Testis (tissue), 3 donors: ENCODE measurements around the gene IFNAR2. TPM values are rescaled to one million over a fixed set of nuclear protein-coding genes. Genes with fewer than 3 reads are reported as not detected.

ENCODE experiments used
- DNase-seq: peaks from one replicate; pipeline ENCODE4 v3.0.0-alpha.2; 2019
- H3K27ac ChIP-seq, 2 donors: fragments of 200-600 bp; sonication (generic); one replicate each; pipeline ENCODE4 v1.5.1; 2019
- H3K27me3 ChIP-seq: fragments of 200-600 bp; sonication (generic); one replicate; pipeline ENCODE4 v1.5.1; 2019
- H3K36me3 ChIP-seq: fragments of 200-600 bp; sonication (generic); one replicate; pipeline ENCODE4 v1.5.1; 2017; ENCODE audit warnings: low read depth; ENCODE audit errors: missing control alignments
- H3K4me1 ChIP-seq: fragments of 200-600 bp; sonication (generic); one replicate; pipeline ENCODE4 v1.5.1; 2019
- H3K4me3 ChIP-seq, 2 donors: fragments of 200-600 bp; sonication (generic); one replicate each; pipeline ENCODE4 v1.5.1; 2017 to 2019
- H3K9me3 ChIP-seq: fragments of 200-600 bp; sonication (generic); one replicate; pipeline ENCODE4 v1.5.1; 2017
- POLR2A ChIP-seq: fragments of 450-650 bp; IDR thresholded peaks from one replicate; pipeline ENCODE4 v1.6.1; 2017; ENCODE audit warnings: antibody characterized with exemption, mild to moderate bottlenecking, moderate library complexity
- WGBS, 2 donors: methylation state at CpG; one replicate each; pipeline ENCODE4 v1.1.5; 2018; 5-methylcytosine and 5-hydroxymethylcytosine counted together
- intact Hi-C: fragments of 100-400 bp; cut with DNase I; formaldehyde crosslinking; loops from one replicate; pipeline ENCODE4 v1.15.1; 2023; ENCODE audit warnings: low total_unique reads
- polyA plus RNA-seq: library from polyadenylated mRNA; stranded (reverse); fragments of 350-450 nt; fragmentation: Illumina TruSeq; extraction: RNeasy Lipid Tissue Mini Kit (QIAGEN cat#74804); gene quantifications from one replicate; pipeline ENCODE4 v1.2.3, GENCODE V29; 2014; ENCODE audit warnings: low read depth, low replicate concordance; ENCODE audit not compliant: insufficient read depth
- total RNA-seq, 2 donors: library from RNA; depleted of rRNA; stranded (reverse); fragments of >200 nt; gene quantifications; one replicate each; pipeline ENCODE4 v1.2.3, GENCODE V29; 2016
- TF ChIP-seq, protein P1 (sequence below), 3 experiments: fragments of 450-650 bp in 2 of 3; fragments of 200-600 bp in 1 of 3; sonication (generic) in 1 of 3; IDR thresholded peaks; one replicate each; pipeline ENCODE4 v1.5.1; 2016 to 2019; ENCODE audit warnings: antibody characterized with exemption in 3 of 3, mild to moderate bottlenecking in 2 of 3, moderate library complexity in 1 of 3

Gene IFNAR2
- total and polyA plus RNA-seq, 3 donors from 2014 or later, result 8.6 to 13.1 (median 10.7) TPM

DNA sequence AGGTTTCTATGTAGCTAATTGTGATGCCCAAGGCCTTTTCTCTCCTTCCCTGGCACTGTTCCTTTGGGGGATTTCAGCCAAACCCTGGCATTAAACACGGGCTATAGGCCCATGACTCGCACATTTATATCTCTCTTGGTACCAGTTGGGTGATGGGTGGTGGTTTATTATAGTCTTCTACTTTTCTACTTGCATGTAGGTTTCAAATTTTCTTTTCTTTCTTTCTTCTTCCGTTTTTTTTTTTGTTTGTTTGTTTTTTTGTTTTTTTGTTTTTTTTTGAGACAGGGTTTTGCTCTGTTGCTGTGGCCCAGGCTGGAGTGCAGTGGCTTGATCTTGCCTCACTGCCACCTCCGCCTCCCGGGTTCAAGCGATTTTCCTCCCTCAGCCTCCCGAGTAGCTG is 37.5 kb downstream of the IFNAR2 start:
- no peaks in the 10 kb centered on the region for H3K27me3 ChIP-seq
- H3K9me3 ChIP-seq, result no peaks in the 10 kb centered on the region
- peak overlapping the region; percentile 78 to 83 for H3K27ac ChIP-seq
- H3K36me3 ChIP-seq, result no peaks in the 10 kb centered on the region
- 49 to 60% methylated on average over 7 of the region's 7 CpGs for WGBS, 2 donors
- intact Hi-C loops, result no loop called here
- no peak for TF ChIP-seq POLR2A
- TF ChIP-seq, protein P1, sequence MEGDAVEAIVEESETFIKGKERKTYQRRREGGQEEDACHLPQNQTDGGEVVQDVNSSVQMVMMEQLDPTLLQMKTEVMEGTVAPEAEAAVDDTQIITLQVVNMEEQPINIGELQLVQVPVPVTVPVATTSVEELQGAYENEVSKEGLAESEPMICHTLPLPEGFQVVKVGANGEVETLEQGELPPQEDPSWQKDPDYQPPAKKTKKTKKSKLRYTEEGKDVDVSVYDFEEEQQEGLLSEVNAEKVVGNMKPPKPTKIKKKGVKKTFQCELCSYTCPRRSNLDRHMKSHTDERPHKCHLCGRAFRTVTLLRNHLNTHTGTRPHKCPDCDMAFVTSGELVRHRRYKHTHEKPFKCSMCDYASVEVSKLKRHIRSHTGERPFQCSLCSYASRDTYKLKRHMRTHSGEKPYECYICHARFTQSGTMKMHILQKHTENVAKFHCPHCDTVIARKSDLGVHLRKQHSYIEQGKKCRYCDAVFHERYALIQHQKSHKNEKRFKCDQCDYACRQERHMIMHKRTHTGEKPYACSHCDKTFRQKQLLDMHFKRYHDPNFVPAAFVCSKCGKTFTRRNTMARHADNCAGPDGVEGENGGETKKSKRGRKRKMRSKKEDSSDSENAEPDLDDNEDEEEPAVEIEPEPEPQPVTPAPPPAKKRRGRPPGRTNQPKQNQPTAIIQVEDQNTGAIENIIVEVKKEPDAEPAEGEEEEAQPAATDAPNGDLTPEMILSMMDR (IDR thresholded peaks at IDR 0.05), result no peak
- H3K4me1 ChIP-seq, result no peaks in the 10 kb centered on the region
- H3K4me3 ChIP-seq, result peak overlapping the region; percentile 85 to 88
- DNase-seq, result no peak

DNA sequence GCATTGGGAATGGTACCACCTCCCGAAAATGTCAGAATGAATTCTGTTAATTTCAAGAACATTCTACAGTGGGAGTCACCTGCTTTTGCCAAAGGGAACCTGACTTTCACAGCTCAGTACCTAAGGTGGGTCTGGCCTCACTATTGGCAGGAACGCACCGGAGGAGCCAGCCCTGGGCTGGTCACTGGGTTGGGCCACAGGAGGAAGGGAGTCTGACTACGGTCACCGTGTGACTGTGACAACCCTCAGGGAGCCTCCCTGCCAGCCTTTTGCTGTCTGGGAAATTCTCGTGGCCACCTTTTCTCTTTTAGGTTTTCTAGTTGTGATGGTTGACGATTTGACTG is 38.6 kb downstream of the IFNAR2 start:
- H3K9me3 ChIP-seq, result no peaks in the 10 kb centered on the region
- DNase-seq, result no peak
- H3K36me3 ChIP-seq, result no peaks in the 10 kb centered on the region
- H3K27ac ChIP-seq, result no peak overlapping the region
- H3K27me3 ChIP-seq, result no peaks in the 10 kb centered on the region
- intact Hi-C loops, result no loop called here
- H3K4me1 ChIP-seq, result no peaks in the 10 kb centered on the region
- TF ChIP-seq, protein P1 (IDR thresholded peaks at IDR 0.05), result no peak
- no peak for TF ChIP-seq POLR2A
- H3K4me3 ChIP-seq, result no peak overlapping the region
- WGBS, 2 donors, result 77 to 97% methylated on average over 7 of the region's 7 CpGs

DNA sequence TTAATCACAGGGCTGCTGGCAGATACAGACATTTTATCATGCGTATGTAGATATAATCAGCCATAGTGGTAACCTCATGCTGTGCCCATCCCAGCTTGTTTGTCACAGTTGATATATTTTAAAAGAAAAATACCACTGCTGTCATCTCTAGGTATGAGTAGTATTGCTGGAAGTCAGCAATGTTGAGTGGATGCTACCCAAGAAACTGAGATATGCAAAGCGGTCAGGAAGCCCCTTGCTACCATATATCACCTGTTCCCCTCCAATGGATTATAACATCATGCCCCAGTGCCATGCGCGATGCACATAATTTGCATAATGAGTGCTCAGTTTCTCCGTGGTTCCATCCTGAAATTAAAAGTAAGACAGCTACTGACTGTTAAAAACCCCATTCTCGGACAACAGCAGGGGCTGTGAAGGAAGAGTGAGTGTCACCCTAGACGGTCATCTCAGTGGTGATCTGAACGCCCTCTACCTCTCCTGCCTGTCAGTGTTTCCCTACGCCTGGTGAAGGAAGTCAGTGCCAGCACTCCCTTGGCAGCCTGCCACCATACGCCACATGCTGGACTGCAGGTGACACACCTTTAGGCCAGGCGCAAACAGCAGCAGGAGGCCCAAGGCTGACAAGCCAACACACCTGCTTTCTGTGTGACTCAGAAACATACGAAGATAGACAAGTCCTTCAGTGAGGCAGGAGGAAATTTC is 39.2 kb downstream of the IFNAR2 start:
- H3K4me1 ChIP-seq, result no peaks in the 10 kb centered on the region
- H3K27ac ChIP-seq, result no peak overlapping the region
- intact Hi-C loops, result no loop called here
- DNase-seq, result no peak
- TF ChIP-seq, protein P1 (IDR thresholded peaks at IDR 0.05), result no peak
- no peak for TF ChIP-seq POLR2A
- no peaks in the 10 kb centered on the region for H3K27me3 ChIP-seq
- WGBS, 2 donors, result 79% methylated on average over 12 of the region's 12 CpGs
- H3K9me3 ChIP-seq, result no peaks in the 10 kb centered on the region
- H3K36me3 ChIP-seq, result no peaks in the 10 kb centered on the region
- H3K4me3 ChIP-seq, result no peak overlapping the region

DNA sequence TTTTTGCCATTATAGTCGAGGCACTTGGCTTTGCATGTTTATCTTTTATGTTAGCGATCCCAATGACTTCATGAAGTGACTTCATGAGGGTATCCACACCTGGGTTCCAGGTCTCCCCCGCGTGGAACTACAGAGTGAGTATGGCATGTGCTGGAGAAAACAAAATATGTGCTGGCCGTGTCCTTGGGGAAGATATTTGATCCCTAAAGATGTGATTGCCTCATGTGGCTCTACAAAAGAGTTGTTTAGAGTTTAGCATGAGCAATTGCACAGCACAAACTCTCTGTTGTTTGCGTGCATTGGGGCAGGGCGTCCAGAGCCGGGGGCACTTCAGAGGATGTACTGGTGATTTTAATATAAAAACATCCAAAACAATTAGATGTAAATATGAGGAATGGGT is 41.2 kb downstream of the IFNAR2 start:
- intact Hi-C loops, result no loop called here
- H3K4me1 ChIP-seq, result no peaks in the 10 kb centered on the region
- no peaks in the 10 kb centered on the region for H3K27me3 ChIP-seq
- no peak for DNase-seq
- H3K4me3 ChIP-seq, result no peak overlapping the region
- 91 to 92% methylated on average over 8 of the region's 8 CpGs for WGBS, 2 donors
- no peak overlapping the region for H3K27ac ChIP-seq
- TF ChIP-seq POLR2A, result no peak
- TF ChIP-seq, protein P1 (IDR thresholded peaks at IDR 0.05), result no peak
- H3K36me3 ChIP-seq, result no peaks in the 10 kb centered on the region
- no peaks in the 10 kb centered on the region for H3K9me3 ChIP-seq

DNA sequence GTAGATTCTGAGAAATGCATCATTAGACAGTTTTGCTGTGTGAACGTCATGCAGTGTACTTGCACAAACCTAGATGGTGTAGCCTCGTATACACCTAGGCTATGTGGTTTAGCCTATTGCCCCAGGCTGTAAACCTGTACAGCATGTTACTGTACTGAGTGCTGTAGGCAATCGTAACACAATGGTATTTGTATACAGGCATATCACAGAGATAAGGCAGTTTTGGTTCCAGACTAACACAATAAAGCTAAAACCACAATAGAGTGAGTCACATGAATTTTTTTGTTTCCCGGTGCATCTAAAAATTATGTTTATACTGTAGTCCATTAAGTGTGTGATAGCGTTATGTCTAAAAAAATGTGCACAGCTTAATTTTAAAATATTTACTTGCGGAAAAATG is 43.3 kb downstream of the IFNAR2 start:
- no peak overlapping the region for H3K4me3 ChIP-seq
- WGBS, 2 donors, result 90 to 92% methylated on average over 6 of the region's 6 CpGs
- TF ChIP-seq, protein P1 (IDR thresholded peaks at IDR 0.05), result no peak
- TF ChIP-seq POLR2A, result no peak
- H3K36me3 ChIP-seq, result no peaks in the 10 kb centered on the region
- H3K27me3 ChIP-seq, result no peaks in the 10 kb centered on the region
- intact Hi-C loops, result no loop called here
- DNase-seq, result no peak
- no peak overlapping the region for H3K27ac ChIP-seq
- H3K4me1 ChIP-seq, result no peaks in the 10 kb centered on the region
- no peaks in the 10 kb centered on the region for H3K9me3 ChIP-seq
